ENCODE measurements around the gene DGKD. TPM values are rescaled to one million over a fixed set of nuclear protein-coding genes. Genes with fewer than 3 reads are reported as not detected.

Gene DGKD
- total and polyA plus RNA-seq, 10 of the 15 experiments (the other 5 are each of a cell fraction or from before 2014, with no cell fraction given): 2.7 to 81.9 (median 27.0) TPM

- no peak for TF ChIP-seq SREBF2 (IDR thresholded peaks at IDR 0.05; ENCODE audit: low read length)
- TF ChIP-seq RAD21 (IDR thresholded peaks at IDR 0.05; ENCODE audit: insufficient read depth, low read depth, low read length): no peak
- TF ChIP-seq ESRRA (IDR thresholded peaks at IDR 0.05; ENCODE audit: low read length): no peak
- TF ChIP-seq TCF3 (IDR thresholded peaks at IDR 0.05; ENCODE audit: borderline replicate concordance, insufficient read depth, low read depth, low read length): no peak
- TF ChIP-seq EGR1 (IDR thresholded peaks at IDR 0.05; ENCODE audit: borderline replicate concordance in 1 of 2, low read depth in 2 of 2, low read length in 2 of 2): no peak
- TF ChIP-seq NFIC (IDR thresholded peaks at IDR 0.05; ENCODE audit: low read depth, low read length): no peak
- no peak for TF ChIP-seq NFXL1 (IDR thresholded peaks at IDR 0.05; ENCODE audit: borderline replicate concordance)
- no peak for TF ChIP-seq SMAD1 (IDR thresholded peaks at IDR 0.05; ENCODE audit: low read depth, partially characterized antibody)
- no peak for TF ChIP-seq YBX1 (IDR thresholded peaks at IDR 0.05)
- no peak for TF ChIP-seq RELB (IDR thresholded peaks at IDR 0.05; ENCODE audit: low read depth)
- TF ChIP-seq ETV6 (conservative IDR thresholded peaks at IDR 0.05 in 1 of 2, IDR thresholded peaks at IDR 0.05 in 1 of 2; ENCODE audit: borderline replicate concordance in 1 of 2, low read depth in 1 of 2): no peak
- ATAC-seq: no peak
- no peak overlapping the region for H3K27ac ChIP-seq (ENCODE audit: control insufficient read depth, insufficient read depth)
- CTCF ChIA-PET: interaction anchor here (0.9 kb wide), 1 partner anchor 8 kb away, joined by 3 read pairs; no protein-coding TSS in a partner anchor
- no peak for FAIRE-seq
- no TSS peak for BruUV-seq (replicated peaks)
- no peaks in the 10 kb centered on the region for H4K20me1 ChIP-seq (ENCODE audit: control insufficient read depth, insufficient read depth)
- H2AFZ ChIP-seq (ENCODE audit: control insufficient read depth, low read depth, low read length): no peak overlapping the region
- H3K79me2 ChIP-seq (ENCODE audit: control insufficient read depth, insufficient read depth, low read length): no peaks in the 10 kb centered on the region
- H3K27me3 ChIP-seq (replicated peaks in 1 of 2; ENCODE audit: control insufficient read depth in 2 of 2, insufficient read depth in 2 of 2, low read length in 1 of 2): 0 out of 4 replicates have a peak, but pooled peaks cover 0 to 2% of the 10 kb centered on the region in 2 experiments
- H3K36me3 ChIP-seq (ENCODE audit: control insufficient read depth in 2 of 2, insufficient read depth in 2 of 2, low read length in 1 of 2): no peaks in the 10 kb centered on the region
- no peak for DNase-seq (ENCODE audit: low read depth, low spot score)
- intact Hi-C loops (cut with micrococcal nuclease; ENCODE audit: unreplicated experiment) (loop anchor here (10.0 kb wide), 1 partner anchor 127 kb away; no protein-coding TSS in a partner anchor), in situ Hi-C loops (cut with MboI) (no loop called here)
- H3K4me2 ChIP-seq (ENCODE audit: control insufficient read depth, insufficient read depth): no peak overlapping the region
- H3K9me3 ChIP-seq (replicated peaks; ENCODE audit: control insufficient read depth, insufficient read depth, low read length): no peaks in the 10 kb centered on the region
- WGBS (ENCODE audit: insufficient coverage, insufficient replicate concordance, low lambda C conversion rate, missing lambda C conversion rate): 44% methylated on average over 7 of the region's 7 CpGs
- SMC1A ChIA-PET (ENCODE audit: uncharacterized antibody, unreplicated experiment): interaction anchor here (1.1 to 1.5 kb wide), 3 partner anchors 14 to 126 kb away, joined by 3 to 6 read pairs (median 3); no protein-coding TSS in a partner anchor
- RAD21 ChIA-PET (ENCODE audit: unreplicated experiment): no interaction called here
- no peak overlapping the region for H3K4me3 ChIP-seq
- POLR2A ChIA-PET: interaction anchor here (0.5 kb wide), 1 partner anchor 383 kb away, joined by 5 read pairs; no protein-coding TSS in a partner anchor
- no peak overlapping the region for H3K9ac ChIP-seq (ENCODE audit: control insufficient read depth, insufficient read depth, low read length)
- H3K4me1 ChIP-seq (ENCODE audit: control insufficient read depth, insufficient read depth, low read length): peaks cover 15% of the 10 kb centered on the region
These were observed 36.9 kb upstream of the DGKD start for GRCh38 chr2:233317196-233317943.
